AML-193 (cell line): ENCODE results near the gene P2RX1.

Experiments used
- DNase-seq, 2 experiments: peaks; one replicate each; lab custom pipeline; 2025; lab: John Stamatoyannopoulos, UW

P2RX1 gene

DNA sequence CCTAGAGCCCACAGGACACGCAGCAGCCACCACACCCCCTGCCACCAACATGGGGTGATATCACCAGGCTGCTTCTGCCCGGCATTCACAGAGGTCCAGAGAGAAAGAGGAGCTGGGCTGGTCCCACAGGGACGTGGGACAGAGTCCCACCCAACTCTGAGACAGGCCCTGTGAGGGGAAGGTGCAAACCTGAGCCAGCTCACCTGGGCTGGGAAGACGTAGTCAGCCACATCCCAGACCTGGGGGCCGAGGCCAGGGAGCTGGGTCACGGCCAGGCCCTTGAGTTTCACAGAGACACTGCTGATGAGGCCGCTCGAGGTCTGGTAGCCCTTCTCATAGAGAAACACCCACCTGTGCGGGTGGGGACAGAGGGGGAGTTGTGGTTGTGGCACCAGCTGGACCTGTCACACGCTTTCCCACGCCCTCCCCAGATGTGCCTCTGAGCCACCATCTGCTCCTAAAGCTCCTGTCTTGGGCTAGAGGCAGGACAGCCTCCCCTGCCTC lies 11.2 kb downstream of the P2RX1 start:
- no peak for DNase-seq

DNA sequence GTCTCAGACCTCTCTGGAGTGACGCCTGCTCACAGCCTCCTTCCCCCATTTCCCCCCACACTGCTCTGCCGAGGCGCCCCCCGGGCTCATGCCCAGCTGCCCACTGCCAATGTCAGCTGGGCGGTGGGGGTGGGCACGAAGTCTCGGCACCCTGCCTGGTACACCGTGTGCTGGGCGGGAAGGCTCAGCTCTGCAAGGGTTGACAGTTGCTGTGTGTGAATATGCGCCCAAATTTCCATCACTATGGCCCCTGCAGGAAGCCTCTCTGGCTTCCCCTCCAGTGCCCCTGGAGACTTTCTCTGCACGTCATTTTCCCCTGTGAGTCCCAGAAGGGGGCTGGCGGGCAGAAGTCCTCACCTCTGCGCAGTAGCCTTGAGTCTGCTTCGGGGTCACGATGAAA lies 11.8 kb downstream of the P2RX1 start:
- DNase-seq: no peak

DNA sequence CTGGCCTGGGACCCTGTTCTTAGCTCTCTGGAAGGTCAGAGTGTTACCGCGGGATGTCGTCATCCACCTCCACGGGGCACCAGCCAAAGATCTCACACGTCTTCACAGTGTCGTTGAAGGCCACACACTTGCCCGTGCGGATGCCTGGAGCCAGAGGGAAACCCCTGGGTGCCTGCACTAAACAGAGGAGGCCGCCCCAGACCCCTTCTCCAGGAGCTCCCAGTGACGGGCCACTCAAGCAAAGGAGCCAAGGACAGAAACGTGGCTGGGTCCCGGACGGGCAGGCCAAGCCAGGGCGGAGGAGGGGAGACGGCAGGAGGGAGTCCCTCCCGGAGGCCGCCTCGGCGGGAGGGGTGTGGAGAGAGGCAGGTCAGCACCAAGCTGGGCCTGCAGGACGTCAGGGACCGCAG lies 12.4 kb downstream of the P2RX1 start:
- DNase-seq: no peak

DNA sequence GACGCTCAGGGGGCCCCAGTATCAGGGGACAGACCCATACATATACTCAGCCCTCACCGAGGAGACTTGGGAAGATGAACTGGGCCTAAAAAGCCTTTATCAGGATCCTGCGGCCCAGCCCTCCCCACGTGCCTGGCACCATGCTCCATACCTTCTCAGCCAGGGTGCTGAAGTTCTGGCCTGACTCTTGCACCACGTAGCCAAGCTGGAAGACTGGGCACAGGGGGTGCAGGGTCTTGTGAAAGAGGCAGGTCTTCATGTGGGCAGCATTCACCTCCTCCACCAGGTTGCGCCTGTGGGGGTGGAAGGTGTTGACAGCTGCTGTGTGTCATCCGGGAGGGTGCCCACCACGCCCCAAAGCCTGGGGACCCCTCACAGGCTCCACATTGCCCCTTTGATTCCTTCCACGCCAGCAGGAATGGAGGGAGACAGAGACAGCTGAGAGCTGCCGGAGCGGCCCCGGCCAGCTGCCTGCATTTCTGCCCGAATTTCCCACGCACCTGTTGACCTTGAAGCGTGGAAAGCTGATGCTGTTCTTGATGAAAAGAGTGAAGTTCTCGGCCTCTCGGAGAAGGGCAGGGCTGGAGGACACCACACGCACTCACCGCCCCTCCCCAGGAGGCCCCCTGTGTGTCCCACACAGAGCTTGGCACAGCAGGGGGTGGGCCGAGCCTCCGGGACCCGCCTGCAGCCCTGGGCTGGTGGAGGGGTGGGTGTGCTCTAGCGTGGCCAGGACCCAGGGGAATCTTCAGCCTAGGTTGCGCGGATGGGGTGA lies 13.0 kb downstream of the P2RX1 start:
- DNase-seq: no peak

DNA sequence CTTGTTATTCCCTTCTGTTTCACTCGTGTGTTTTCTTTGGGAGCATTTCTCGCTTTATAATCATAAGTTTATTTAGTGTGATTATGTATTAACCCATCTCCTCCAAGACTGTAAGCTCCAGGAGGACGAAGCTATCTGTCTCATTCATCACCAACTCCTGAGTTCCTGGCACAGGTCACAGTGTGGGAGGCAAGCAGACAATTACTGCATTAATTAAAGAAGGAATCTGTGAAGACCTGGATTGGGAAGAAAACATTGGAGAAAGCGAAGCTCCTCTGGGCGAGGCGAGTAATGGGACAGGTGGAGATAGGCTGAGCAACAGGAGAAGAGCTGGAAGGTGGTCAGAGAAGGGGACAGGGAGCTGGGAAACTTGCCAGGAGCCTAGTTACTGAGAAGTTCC lies 15.6 kb downstream of the P2RX1 start:
- no peak for DNase-seq

DNA sequence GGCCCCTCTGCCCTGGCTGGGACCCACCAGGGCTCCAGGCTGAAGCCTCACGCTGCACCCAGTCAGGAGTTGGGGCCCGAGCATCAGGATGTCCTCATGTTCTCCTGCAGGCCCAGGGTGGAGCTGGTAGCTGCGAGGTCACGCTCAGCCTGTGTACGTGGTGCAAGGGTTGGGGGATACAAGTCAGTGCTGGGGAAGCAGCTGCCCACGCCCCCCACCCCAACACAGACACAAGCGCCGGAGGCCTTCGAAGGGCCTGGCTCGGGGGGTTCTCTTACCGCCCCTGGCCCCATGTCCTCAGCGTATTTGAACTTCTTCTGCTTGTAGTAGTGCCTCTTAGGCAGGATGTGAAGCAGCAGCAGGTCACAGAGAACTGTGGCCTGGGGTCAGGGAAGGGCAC lies 18.5 kb downstream of the P2RX1 start:
- DNase-seq: no peak

DNA sequence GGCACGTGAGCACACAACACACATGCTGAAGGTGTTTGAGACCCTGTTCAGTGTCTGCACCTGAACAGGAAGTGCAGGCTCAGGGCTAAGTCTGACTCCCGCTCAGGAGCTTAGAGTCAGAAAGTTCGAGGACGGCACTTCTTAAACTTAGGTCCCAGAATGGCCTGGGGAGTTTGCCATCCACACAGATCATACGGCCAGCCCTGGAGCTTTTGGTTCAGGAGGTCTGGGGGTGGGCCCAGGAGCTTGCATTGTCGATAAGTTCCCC lies 19.4 kb downstream of the P2RX1 start:
- no peak for DNase-seq

DNA sequence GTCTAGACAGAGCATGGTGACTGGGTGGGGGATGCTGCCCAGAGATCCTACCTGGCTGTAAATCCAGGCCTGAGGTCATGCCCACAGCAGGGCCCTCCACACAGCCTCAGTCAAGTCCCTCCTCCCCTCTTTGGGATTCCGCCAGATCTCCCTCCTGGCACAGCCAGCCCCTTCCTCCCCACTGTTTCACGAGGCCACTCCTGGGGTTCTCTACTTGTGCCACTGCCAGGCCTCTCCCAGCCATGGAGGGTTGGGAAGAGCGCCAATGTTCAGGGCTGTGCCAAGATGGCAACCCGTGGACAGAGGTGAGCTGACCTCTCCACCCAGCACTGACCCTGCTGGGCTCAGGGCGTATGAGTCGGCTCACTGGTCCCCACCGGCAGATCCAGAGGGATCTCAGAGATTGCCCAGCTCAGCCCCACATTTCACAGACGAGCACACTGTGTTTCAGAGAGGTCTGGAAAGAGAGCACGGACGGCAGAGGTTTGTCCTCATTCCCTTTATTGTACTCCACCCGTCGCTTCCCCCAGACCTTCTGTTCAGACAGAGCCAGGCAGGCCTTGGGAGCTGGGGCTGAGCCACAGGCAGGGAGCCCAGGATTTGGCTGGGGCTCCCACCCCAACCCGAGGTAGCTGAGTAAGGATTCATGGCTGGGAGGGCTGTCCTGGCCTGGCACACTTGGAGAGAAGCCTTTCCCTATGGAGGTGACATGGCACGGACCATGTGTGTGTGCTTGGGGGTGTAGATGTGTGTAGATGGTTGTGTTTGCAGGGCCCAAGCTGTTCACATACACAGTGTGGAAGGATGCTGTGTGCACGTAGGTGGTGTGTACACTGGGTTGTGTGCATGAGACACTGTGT lies 19.9 kb downstream of the P2RX1 start:
- DNase-seq: no peak

DNA sequence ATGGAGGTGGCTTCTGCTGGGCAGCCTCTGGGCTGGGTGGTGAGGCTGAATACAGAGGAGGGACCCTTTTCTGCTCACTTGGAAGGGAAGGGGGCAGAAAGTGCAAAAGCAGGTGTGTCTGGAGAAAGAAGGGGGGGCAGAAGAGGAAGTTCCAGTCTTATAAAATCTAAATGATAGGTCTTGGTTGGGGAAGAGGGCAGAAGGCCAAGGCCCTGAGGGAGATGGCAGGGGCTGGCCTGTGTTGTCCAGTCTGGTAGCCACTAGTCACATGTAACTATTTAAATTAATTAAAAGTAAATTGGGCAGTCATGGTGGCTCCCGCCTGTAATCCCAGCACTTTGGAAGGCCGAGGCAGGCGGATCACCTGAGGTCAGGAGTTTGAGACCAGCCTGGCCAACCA lies 20.9 kb downstream of the P2RX1 start:
- no peak for DNase-seq

DNA sequence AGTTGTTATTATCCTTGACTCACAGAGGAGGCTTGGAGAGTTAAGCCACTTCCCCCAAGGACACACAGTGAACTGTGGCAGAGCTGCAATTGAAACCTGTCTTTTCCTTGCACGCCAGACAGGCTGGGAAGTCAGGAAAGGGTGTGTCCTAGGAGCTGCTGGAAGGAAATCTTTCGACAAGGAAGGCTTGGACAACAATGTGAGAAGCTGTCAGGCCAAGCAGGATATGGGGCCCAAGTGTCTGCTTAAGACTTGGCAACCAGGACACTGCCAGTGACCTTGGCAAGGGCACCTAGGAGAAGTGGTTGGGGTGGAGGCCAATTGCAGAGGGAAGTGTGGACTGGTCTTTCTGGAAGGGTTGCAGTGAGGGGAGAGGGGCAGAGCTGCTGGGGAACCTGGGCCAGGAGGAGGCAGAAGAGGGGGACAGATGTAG lies 21.3 kb downstream of the P2RX1 start:
- no peak for DNase-seq

DNA sequence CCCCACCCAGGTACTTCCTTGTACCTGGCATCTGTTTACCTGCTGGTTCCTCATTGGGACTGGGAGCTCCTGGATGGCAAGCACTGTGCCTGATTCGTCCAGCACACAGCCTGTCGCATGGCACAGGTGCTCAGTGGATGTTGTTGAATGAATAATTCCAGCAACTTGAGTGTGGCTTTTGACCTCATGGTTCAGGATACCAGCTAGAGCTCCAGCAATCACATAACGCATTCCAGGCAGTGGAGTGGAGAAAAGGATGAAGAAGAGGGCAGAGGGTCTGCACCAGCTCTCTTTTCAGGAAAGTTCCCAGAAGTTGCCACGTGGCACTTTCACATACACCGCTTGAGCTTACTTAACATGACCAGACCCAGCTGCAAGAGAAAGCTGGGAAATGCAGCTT lies 22.1 kb downstream of the P2RX1 start:
- no peak for DNase-seq

DNA sequence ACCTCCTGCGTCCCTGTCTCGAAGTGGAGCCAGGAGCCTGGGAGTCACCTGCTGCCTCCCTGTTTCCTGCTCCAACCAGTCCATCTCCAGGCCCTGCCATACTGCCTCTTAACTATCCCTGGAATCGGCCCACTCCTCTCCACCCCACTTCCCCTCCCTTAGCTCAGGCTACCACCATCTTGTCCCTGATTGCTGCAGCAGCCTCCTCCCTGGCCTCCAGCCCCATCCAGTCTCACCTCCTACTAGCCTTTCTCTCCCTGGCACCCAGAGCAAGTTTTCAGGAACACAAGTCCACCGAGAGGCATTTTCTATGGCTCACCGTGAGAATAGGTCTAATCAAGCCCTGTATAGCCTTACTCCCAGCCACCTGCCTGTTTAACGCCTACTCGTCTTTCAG lies 22.5 kb downstream of the P2RX1 start:
- DNase-seq: no peak

DNA sequence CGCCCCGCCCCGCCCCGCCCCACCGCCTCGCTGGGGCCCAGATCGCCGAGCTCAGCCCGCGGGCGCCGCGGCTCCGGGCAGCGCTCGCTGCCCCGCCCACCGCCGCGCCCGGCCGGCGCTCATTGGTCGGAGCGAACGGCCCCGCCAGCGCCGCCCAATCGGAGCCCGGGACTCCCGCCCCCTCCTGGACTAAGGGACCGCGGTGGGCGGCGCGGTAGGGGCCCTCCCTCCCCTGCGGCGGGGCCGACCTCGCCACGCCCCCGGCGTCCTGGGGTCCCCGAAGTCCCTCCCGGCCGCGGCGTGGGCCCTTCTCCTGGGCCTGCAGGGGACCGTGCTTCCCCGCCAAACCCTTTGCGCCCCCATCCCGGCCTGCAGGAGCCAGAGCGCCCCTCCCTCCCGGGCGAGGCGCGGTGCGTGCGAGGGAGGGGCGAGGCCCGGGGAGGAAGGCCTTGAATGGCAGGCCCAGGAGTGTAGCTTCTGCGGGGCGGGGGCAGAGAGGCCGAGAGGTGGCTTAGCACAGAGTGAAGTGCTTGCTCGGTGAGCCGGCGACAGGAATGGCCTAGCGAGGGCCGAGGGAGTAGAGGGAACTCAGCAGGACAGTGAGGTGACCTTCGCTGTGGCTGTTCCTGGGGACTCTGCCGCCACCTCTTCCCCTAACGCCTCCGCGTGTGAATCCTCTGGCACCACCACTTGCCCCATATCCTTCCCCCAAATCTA lies 23.1 kb downstream of the P2RX1 start, which contains the start of gene CAMKK1:
Gene CAMKK1 (minus strand): TSS at position 51 of the 717 bp plus-strand sequence. CDS start 7,366 bp downstream, outside the sequence.
- peak; percentile 51 to 54 for DNase-seq

DNA sequence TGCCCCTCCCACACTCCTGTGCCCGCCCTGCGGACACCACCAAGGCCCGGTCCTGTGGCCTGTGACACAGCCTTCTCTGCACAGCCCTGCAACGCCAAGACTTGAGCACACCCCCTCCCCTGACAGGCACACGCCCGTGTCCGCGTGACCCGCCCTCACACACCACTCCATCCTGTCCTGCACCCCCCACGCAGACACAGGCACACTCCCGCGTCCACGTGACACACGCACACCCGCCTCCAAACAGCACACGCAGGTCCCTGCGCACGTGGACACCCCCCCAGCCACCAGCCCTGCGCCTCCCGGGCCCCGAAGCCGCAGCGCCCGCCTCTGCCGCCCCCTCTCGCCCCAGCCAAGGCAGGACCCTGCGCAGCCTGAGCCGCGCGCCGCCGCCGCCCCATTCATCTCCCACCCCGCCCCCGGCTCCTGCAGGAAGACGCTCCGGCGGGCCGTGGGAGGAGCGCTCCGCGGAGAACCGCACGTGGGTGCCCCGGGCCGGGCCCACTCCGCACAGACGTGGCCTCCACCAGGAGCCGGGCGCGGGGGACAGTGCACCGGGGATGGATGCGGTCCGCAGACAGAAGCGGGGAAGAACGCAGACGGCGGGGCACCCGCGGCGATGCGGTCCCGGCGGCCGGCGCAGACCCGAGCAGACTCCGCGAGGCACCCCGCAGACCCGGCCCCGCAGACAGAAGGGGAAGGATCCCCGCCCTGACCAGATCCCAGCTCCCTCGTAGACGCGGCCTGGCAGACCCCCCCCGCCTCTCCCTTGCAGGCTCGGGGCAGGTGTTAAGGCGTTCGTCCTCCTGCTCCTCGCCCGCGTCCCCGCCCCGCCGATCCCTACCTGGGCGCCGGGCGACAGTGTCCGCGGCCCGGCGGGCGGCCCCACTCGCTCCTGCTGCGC lies 23.9 kb downstream of the P2RX1 start:
- peak; percentile 35 to 42 for DNase-seq

DNA sequence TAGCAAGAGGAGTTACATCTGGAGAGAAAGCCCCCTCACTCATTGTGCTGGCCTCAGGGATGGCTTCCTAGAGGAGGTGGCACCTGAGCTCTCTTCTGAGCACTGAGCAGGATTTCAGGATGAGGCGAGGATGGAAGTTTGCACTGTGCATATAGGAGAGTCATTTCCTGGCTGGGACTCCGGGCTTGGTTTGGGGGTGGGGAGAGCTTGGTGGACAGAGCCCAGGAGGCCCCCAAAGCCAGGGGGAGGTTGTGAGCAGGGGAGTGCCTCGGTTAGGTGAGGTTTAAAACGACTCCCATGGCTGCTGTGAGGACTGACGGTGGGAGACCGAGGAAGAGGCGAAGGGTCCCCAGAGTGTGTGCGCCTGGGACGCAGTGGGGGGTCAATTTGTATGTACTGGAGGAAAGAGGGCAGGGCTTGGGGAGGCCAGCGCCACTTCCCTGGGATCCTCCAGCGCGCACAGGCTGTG lies 24.6 kb downstream of the P2RX1 start:
- no peak for DNase-seq

DNA sequence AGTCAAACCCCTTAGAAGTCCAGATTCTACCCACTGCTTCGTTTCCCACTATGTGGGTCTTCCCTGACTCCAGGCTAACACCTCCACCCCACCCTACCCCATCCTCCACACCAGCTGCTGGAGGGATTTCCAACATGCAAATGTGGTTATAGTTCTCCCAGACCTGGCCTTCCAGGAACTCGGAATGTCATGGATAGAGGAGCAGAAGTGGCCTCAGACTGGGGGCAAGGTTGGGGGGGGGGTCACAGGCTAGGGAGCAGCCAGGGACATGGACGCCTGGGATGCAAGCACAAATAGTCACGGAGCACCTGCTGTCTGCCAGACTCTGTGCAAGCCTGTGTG lies 25.4 kb downstream of the P2RX1 start:
- DNase-seq: no peak

DNA sequence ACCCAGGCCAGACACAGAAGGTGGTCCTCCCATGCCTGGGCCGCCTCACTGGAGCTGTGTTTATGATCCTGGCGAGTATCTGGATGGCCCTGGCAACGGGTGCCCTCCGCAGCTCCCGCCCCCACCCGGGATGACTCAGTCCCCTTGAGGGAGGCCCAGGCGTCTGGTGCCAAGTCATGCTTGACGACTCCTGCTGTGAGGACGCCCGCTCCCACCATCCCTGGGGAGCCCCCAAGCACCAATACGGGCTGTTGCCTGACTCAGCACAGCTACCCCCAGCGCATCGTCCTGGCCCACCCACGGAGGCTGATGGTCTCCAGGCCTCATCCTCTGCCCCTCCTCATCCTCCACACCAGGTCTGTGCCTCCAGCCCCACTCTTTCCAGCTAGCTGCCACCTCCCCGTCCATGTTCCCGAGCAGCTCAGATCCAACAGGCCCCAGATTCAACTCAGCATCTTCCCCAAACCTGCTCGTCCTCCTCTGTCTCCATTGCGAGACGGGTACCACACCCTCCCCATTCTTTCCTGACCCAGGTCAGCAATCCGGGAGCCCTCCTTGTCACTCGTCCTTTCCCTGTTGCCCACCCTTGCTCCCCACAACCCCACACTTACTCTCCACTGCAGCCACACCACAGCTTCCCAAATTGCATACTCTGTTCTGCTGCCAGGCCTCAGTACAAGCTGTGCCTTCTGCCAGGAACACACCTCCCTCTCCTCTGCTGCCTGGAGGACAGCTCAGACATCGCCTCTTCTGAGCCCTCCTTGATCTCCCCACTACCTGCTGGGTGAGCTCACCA lies 26.0 kb downstream of the P2RX1 start:
- no peak for DNase-seq

DNA sequence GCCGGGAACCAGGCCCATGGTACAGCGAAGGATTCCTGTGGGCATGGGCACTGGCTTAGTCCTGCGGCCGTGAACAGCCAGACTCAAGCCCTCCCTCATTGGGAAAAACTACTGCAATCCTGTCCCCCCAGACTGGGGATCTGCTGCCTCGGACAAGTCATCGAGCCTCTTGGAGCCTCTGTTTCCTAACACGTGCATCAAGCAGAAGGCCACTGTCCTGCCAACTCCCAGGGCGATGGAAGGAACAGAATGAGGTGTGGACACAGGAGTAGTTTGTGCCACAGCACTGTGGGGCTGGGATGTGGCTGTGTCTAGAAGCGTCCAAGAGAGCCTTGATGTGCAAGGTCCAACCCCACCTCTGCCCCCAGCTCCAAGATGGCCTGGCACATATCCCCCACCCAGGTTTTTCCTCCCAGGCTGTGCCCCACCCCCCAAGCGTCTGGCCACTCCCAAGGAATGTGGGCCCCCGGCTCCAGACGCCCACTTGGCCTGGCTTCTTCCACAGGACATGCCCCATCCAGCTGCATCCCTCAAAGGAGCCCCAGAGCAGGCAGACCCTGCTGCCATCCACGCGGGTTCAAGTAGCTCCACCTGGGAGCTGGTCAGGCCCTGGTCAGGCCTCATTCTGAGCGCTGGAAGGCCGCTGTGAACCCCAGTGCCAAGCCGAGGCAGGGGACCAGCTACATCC lies 26.8 kb downstream of the P2RX1 start:
- DNase-seq: no peak

DNA sequence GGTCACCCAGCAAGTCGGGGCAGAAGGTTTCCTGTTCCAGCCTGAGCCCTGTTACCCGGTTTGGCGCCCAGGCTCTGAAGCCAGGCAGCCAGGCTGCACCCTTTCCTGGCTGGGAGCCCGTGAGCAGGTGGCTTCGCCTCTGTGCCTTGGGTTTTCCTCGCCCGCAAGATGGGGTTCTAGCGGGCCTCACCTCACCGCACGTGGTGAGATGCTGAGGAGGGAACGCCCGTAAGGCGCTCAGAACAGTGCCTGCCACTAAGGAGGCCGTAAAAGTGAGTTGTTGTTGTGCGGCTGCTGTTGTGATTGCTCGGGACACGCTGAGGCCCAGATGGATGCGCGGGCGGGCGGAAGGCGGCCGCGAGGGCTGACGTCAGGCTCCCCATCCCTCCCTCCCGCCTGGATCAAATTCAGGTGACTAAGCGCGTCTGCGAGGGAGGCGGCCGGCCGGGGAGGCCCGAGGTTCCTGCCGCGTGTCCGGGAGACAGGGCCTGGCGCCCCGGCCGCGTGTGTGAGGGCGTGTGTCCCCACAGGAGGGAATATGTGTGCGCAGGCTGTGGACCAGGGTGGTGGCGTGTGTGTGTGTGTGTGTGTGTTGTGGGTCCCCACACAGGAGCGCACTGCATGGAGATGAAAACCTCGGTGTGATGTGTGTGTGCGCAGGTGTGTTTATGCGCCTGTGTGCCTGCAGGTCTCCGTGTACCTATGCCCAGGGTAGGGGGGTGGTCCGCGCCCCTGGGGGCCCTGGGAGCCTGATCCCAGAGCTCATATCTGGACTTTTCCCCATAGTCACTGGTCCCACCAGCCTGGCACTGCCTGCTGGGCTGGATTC lies 27.7 kb downstream of the P2RX1 start:
- DNase-seq: no peak
